Measurements from ENCODE around the gene PRR15L. TPM values are rescaled to one million over a fixed set of nuclear protein-coding genes. Genes with fewer than 3 reads are reported as not detected.
"Not testable (repeated sequence)": the region's sequence is repeated elsewhere in the genome, so short reads cannot be mapped to it uniquely, and the experiment has no call there.

Gene PRR15L
- polyA plus RNA-seq, 3 donors, result not detected

DNA sequence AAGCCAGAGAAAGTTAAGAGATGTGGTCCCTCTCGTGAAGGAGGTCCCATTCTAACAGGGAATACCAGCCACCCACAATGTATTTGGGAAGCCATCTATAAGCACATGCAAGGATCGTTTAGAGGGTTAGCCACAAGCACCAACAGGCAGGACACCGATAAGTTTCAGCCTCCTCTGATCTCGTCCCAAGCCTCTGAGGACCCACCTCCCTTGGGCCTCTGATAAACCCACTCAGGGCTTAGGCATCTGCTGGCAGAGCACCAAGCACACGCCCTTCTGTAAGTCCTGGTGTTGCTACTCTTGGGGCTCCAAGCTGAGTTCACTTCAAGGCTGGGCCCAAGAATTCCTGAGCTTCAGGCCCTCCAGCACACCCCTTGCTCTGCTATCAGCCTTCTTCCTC lies 21.7 kb downstream of the PRR15L start:
- peaks cover 5 to 11% of the 10 kb centered on the region in 2 donors for H3K36me3 Mint-ChIP-seq
- H3K27ac Mint-ChIP-seq, result no peak overlapping the region
- no peak overlapping the region for H3K4me2 ChIP-seq (replicated peaks; ENCODE audit: extremely low read depth, low read length, poor library complexity, severe bottlenecking)
- H3K9me3 Mint-ChIP-seq, result peaks cover 0 to 1% (median 0%) of the 10 kb centered on the region in 7 donors
- no peak overlapping the region for H3K4me3 ChIP-seq (replicated peaks in 1 of 3; ENCODE audit: low read depth in 2 of 3, low read length in 3 of 3)
- peaks cover 0 to 4% (median 2%) of the 10 kb centered on the region in 3 donors for H3K27me3 Mint-ChIP-seq (ENCODE audit: low read depth in 3 of 3)
- no peak for DNase-seq
- H3K27ac ChIP-seq (ENCODE audit: low read depth in 1 of 2, low read length in 2 of 2), result no peak overlapping the region
- H3K4me3 Mint-ChIP-seq, result no peak overlapping the region
- no peaks in the 10 kb centered on the region for H3K79me2 ChIP-seq (ENCODE audit: insufficient read depth, low read length)
- 97% methylated on average over 4 of the region's 5 CpGs for WGBS (ENCODE audit: insufficient coverage)
- H3K4me1 ChIP-seq (ENCODE audit: control insufficient read depth in 1 of 2, insufficient read depth in 2 of 2, low read length in 2 of 2), result peaks cover 4 to 5% of the 10 kb centered on the region in 2 donors
- no peak overlapping the region for H2AFZ ChIP-seq (ENCODE audit: insufficient read depth, low read depth, low read length, poor library complexity, severe bottlenecking)
- no peaks in the 10 kb centered on the region for H4K20me1 ChIP-seq (ENCODE audit: insufficient read depth, low read length)
- no peaks in the 10 kb centered on the region for H3K9me3 ChIP-seq (replicated peaks in 1 of 2; ENCODE audit: control insufficient read depth in 1 of 2, insufficient read depth in 1 of 2, low read length in 2 of 2)
- peaks cover 13% of the 10 kb centered on the region for H3K4me1 Mint-ChIP-seq
- intact Hi-C loops (cut with micrococcal nuclease), result no loop called here
- peaks cover 0 to 8% of the 10 kb centered on the region in 2 donors for H3K36me3 ChIP-seq (replicated peaks in 1 of 2; ENCODE audit: control insufficient read depth in 1 of 2, insufficient read depth in 2 of 2, low read length in 2 of 2)
- TF ChIP-seq, protein P1, sequence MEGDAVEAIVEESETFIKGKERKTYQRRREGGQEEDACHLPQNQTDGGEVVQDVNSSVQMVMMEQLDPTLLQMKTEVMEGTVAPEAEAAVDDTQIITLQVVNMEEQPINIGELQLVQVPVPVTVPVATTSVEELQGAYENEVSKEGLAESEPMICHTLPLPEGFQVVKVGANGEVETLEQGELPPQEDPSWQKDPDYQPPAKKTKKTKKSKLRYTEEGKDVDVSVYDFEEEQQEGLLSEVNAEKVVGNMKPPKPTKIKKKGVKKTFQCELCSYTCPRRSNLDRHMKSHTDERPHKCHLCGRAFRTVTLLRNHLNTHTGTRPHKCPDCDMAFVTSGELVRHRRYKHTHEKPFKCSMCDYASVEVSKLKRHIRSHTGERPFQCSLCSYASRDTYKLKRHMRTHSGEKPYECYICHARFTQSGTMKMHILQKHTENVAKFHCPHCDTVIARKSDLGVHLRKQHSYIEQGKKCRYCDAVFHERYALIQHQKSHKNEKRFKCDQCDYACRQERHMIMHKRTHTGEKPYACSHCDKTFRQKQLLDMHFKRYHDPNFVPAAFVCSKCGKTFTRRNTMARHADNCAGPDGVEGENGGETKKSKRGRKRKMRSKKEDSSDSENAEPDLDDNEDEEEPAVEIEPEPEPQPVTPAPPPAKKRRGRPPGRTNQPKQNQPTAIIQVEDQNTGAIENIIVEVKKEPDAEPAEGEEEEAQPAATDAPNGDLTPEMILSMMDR (IDR thresholded peaks at IDR 0.05), result no peak
- no peak overlapping the region for H3K9ac ChIP-seq (ENCODE audit: insufficient read depth, low read length, poor library complexity, severe bottlenecking)
- no peaks in the 10 kb centered on the region for H3K27me3 ChIP-seq (ENCODE audit: control insufficient read depth in 2 of 2, insufficient read depth in 2 of 2, low read length in 2 of 2)

DNA sequence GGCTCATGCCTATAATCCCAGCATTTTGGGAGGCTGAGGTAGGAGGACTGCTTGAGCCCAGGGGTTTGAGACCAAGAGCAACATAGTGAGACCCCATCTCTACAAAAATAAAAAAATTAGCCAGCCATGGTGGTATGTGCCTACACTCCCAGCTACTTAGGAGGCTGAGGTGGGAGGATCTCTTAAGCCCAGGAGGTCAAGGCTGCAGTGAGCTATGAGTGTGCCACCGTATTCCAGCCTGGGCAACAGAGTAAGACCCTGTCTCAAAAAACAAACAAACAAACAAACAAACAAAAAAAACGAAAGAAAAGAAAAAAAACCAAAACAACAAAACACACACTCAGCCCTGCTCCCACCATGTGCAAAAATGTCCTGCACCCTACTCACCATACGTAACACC lies 22.2 kb downstream of the PRR15L start:
- DNase-seq; H3K4me1 ChIP-seq (ENCODE audit: control insufficient read depth in 1 of 2, insufficient read depth in 2 of 2, low read length in 2 of 2); H3K27ac ChIP-seq (ENCODE audit: low read depth in 1 of 2, low read length in 2 of 2); H3K4me3 Mint-ChIP-seq; intact Hi-C loops (cut with micrococcal nuclease); H3K9me3 ChIP-seq (replicated peaks in 1 of 2; ENCODE audit: control insufficient read depth in 1 of 2, insufficient read depth in 1 of 2, low read length in 2 of 2); H3K27me3 ChIP-seq (ENCODE audit: control insufficient read depth in 2 of 2, insufficient read depth in 2 of 2, low read length in 2 of 2); H3K4me2 ChIP-seq (replicated peaks; ENCODE audit: extremely low read depth, low read length, poor library complexity, severe bottlenecking); H3K79me2 ChIP-seq (ENCODE audit: insufficient read depth, low read length); H3K4me3 ChIP-seq (replicated peaks in 1 of 3; ENCODE audit: low read depth in 2 of 3, low read length in 3 of 3); H3K9me3 Mint-ChIP-seq; H4K20me1 ChIP-seq (ENCODE audit: insufficient read depth, low read length); H3K4me1 Mint-ChIP-seq; H3K27ac Mint-ChIP-seq; H3K9ac ChIP-seq (ENCODE audit: insufficient read depth, low read length, poor library complexity, severe bottlenecking); H3K27me3 Mint-ChIP-seq (ENCODE audit: low read depth in 3 of 3); H2AFZ ChIP-seq (ENCODE audit: insufficient read depth, low read depth, low read length, poor library complexity, severe bottlenecking): not testable (repeated sequence)
- WGBS (ENCODE audit: insufficient coverage), result 40% methylated on average over 1 of the region's 3 CpGs
- peaks cover 9 to 15% of the 10 kb centered on the region in 2 donors for H3K36me3 Mint-ChIP-seq
- peaks cover under 1 to 13% of the 10 kb centered on the region in 2 donors for H3K36me3 ChIP-seq (replicated peaks in 1 of 2; ENCODE audit: control insufficient read depth in 1 of 2, insufficient read depth in 2 of 2, low read length in 2 of 2)
